HG03025 (cell line): ENCODE data around the gene DDX50.
"Not testable (repeated sequence)": the region's sequence is repeated elsewhere in the genome, so short reads cannot be mapped to it uniquely, and the experiment has no call there.

Experiments
- ATAC-seq: cut with Tn5 transposase; IDR thresholded peaks from one replicate; pipeline ENCODE4 v1.9.1; 2021; ENCODE audit warnings: mild to moderate bottlenecking, moderate library complexity; ENCODE audit not compliant: unreplicated experiment, low FRiP score

Gene DDX50

DNA sequence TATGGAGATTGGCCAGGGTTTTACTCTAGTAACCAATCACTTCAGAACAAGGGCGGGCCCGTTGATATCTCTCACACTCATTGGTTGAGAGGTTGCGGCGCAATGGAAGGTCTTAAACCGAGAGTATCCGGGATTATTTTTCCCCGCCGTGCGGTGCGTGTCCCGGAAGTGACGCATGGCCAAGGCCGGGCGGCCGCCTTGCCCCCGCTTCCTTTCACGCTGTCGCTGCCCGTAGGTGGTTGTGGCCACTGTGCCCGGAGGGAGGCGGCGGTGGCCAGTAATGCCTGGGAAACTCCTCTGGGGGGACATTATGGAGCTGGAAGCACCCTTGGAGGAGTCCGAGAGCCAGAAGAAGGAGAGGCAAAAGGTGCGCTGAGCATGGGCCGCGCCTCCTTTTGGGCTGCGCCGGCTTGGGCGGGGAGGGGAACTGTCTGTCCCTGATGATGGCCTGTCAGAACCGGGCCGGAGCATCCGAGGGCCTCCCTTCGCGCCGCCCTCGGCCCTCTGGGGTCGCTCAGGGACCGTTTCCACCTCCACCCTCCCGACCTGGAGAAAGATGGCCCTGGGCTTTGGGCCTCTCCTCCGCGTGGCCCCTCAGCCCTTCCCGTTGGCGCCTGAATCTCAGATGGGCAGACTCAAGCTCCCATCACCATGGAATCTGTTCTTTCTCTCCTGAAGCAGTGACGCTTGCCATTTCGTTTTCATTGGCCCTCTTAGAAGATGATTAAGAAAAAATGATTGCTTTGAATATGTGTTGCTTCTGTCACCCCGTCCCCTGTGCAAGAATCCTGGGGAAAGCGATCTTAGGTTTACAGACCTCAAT, at the start of gene DDX50:
Gene DDX50 (plus strand): TSS at position 211 of the 823 bp plus-strand sequence. CDS start 70 bp downstream, at position 281.
- ATAC-seq = peak; percentile 96

GRCh38 chr10:68856352-68856751, 44.8 kb upstream of the DDX50 start:
- no peak for ATAC-seq

DNA sequence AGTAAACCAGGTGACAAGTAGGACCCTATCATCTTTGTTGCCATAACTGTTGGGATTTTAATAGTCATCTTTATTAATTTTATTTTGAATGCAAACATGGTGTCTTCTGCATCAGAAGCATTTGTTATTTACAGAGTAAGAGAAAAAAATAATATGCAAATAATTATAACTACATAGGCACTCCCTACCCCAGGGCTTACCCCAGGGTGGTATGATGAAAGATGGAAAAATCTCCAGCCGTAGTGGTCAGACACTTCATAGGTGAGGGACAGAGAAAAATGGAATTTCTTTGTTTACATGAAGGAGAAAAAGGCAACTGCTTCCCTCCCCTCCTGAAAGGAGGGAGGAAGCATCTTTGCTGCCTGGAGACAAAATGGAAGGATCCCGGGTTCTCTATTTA, 44.1 kb upstream of the DDX50 start:
- ATAC-seq = no peak

- ATAC-seq = no peak
Measured at GRCh38 chr10:68861253-68861652, 39.9 kb upstream of the DDX50 start.

GRCh38 chr10:68864611-68865010, 36.5 kb upstream of the DDX50 start:
- ATAC-seq = no peak

- ATAC-seq = not testable (repeated sequence)
Measured at GRCh38 chr10:68868173-68868572, 32.9 kb upstream of the DDX50 start.

- ATAC-seq = no peak
Measured at GRCh38 chr10:68869623-68870022, 31.5 kb upstream of the DDX50 start.

- ATAC-seq = no peak
Measured at GRCh38 chr10:68870061-68870460, 31.1 kb upstream of the DDX50 start.

DNA sequence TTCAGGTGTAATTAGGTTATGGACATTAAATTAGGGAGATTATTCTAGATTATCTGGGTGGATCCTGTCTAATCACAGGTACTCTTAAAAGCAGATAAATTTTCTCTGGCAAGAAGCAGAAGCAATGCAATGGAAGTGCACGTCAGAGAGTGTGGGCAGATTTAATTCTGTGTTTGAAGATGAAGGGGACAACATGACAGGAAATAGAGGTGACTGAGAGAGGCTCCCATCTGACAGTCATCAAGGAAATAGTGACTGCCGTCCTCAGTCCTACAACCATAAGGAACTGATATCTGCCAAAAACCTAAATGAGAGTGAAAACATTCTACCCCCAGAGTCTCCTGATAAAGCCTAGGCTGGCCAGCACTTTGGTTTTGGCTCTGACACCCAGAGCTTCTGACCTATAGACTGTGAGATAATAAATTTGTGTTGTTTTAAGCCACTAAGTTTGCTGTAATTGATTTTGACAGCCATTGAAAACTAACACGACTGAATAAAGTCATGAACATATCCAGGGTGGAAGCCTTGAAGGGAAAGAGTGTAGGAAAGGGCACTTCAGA, 30.5 kb upstream of the DDX50 start:
- ATAC-seq = no peak

DNA sequence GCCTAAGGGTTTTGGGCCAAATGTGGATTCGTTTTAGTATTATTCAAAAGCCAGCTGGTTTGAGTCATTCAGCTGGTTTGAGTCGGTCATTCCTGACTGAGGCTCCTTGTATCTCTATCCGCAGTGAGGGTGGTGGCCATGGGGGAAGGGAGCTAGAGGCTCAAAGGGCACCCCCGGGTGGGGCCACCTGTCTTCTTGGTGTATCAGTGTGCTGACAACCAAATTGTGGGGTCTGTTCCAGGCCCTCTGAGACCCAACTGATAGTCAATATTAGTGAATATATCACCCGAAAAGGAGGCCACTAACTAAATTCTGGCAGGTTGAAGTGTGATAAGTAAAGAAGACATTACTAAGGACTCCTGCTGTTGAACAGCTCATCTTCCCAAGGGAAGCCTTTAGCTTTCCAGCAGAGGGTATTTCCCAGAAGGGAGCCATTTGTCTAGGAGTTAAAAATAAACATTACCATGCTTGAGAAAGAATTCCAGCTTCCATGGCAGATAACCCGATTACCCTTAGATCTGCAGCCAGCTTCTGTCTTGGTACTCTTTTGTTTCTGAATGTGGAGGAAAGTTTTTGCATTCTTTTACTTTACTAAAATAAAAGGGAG, 29.9 kb upstream of the DDX50 start:
- no peak for ATAC-seq

DNA sequence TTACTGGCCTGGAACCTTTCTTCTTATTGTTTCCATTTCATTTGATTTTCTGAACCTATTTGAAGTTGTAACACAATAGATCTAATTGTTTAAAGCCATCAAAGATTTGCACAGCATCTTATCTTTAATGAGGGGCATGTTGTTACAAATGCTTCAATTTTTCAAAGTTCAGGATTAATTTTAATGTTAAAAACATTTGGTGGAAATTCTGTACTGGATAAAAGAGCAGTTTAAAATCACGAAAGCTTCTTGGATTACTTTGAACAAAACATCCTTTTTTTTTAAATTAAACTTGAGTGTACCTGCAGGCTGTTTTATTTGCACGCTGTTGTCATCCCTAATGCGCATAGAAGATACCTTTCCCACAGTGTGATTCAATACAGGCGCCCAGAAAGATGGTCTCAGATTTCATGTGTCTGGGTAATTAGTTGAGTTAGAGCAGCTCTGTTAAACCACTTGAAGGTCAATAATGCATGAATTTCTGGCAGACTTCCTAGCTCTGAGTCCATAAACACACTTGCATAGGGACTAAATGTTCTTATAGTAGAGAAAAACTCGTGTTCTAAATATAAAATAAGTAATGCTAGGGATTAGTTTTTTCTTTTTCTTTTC, 29.3 kb upstream of the DDX50 start:
- ATAC-seq = no peak

DNA sequence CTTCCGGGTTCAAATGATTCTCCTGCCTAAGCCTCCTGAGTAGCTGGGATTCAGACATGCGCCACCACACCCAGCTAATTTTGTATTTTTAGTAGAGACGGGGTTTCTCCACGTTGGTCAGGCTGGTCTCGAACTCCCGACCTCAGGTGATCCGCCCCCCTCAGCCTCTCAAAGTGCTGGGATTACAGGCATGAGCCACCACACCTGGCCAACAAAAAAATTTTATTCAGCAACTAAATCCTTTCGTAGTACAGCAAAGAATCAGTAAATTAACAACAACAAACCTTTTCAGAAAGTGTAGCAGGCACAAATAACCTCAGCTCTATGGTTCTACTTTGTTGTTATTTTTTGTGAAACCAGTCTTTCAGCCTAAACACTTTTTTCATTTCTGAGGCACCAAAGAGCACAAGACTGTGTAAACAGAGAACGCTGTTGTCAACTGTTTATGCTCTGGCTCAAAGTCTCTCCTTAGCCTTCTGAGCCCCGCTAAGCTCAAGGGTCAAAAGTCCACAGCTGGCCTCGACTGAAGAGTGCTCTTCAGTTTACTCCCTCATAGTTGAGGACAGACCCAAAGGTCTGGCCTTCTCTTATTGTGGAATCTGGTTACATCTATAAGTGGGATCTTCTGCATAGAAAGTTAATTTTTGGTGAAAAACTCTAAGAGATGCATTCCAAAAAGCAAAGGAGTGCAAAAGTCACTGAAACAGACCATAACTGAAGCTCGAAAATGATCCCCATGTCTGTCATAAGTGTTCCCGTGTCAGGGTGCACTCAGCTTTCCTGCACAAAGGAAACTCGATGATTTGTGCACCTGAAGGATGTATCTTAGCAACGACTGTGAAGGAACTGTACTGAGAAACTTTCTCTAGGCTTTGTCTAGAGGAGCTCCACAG, 24.6 kb upstream of the DDX50 start:
- ATAC-seq = no peak

DNA sequence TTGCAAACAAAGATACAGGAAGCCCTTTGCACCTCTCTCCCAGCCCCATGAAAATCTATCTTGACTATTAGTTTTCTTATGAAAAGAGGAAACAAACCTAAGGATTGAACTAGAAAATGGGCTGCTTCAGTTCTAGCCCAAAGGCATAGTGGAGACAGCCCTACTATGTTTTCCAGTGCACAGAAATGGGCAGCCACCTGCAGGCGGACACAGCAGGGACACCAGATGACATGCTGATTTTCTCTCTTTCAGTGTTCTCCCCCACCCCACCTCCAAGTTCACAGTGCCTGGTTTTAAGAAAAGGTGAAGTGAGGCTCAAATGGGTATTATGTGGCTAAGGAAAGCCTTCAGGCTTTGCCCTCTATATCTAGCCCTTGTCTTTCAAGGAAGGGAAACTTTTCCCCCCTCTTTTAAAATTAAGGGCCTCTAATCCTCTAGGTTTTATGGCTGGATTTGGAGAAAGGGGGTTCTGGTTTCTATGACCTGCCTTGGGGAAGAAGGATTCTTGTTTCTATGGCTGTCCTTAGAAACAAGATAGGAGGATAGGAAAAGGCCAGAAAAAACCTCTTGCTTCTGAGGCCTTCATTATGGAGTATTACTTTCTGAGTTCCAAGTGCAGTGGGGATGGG, 23.5 kb upstream of the DDX50 start:
- no peak for ATAC-seq

GRCh38 chr10:68878496-68878895, 22.6 kb upstream of the DDX50 start:
- no peak for ATAC-seq

GRCh38 chr10:68879628-68880027, 21.5 kb upstream of the DDX50 start:
- no peak for ATAC-seq

- no peak for ATAC-seq
Measured at GRCh38 chr10:68880181-68880580, 20.9 kb upstream of the DDX50 start.

GRCh38 chr10:68895041-68895440, 6.1 kb upstream of the DDX50 start:
- no peak for ATAC-seq

- no peak for ATAC-seq
Measured at GRCh38 chr10:68897336-68897741, 3.8 kb upstream of the DDX50 start.

GRCh38 chr10:68899186-68899745, 1.8 kb upstream of the DDX50 start:
- ATAC-seq = no peak
